KBM-7 (cell line): Measurements from ENCODE around the gene PHYH.
"Not testable (repeated sequence)": the region's sequence is repeated elsewhere in the genome, so short reads cannot be mapped to it uniquely, and the experiment has no call there.

Experiments used
- DNase-seq: peaks from one replicate; pipeline ENCODE4 v3.0.0-alpha.2; 2015
- in situ Hi-C: fragments of 300-500 bp; cut with MboI; formaldehyde crosslinking; loops from 2 replicates; pipeline ENCODE4 v1.14.3; 2020; ENCODE audit warnings: low sequenced_read_pairs, low pct_unique_long_range_greater_than_20kb, mixed read lengths

The PHYH gene

GRCh38 chr10:13299437-13300287 lies at the start of gene PHYH:
Gene PHYH, minus strand, starts transcription at chr10:13300064. Its CDS starts 22 bp downstream, at chr10:13300042.
- DNase-seq = peak; percentile 80
- in situ Hi-C loops = no loop called here

- DNase-seq = peak; percentile 75
- in situ Hi-C loops = no loop called here
These were observed 48.6 kb upstream of the PHYH start, which contains the start of gene SEPHS1 for GRCh38 chr10:13348216-13349017. Gene SEPHS1, minus strand, starts transcription at chr10:13348293. Its CDS starts 3,343 bp downstream, at chr10:13344950.

GRCh38 chr10:13347500-13348156 lies 47.8 kb upstream of the PHYH start:
- DNase-seq = peak; percentile 67
- in situ Hi-C loops = no loop called here

- DNase-seq = no peak
- in situ Hi-C loops = no loop called here
These were observed 47.2 kb upstream of the PHYH start for GRCh38 chr10:13347043-13347499.

- peak; percentile 33 for DNase-seq
- in situ Hi-C loops = no loop called here
These were observed 46.6 kb upstream of the PHYH start for GRCh38 chr10:13346283-13347042.

- in situ Hi-C loops = no loop called here
These were observed 40.9 kb upstream of the PHYH start for GRCh38 chr10:13340626-13341376.

GRCh38 chr10:13340068-13340467 lies 40.2 kb upstream of the PHYH start:
- in situ Hi-C loops = no loop called here
- DNase-seq = peak; percentile 19

More at GRCh38 chr10:13340626-13341376, 40.9 kb upstream of the PHYH start:
- DNase-seq = no peak

GRCh38 chr10:13338390-13339110 lies 38.7 kb upstream of the PHYH start:
- no peak for DNase-seq
- in situ Hi-C loops = no loop called here

- in situ Hi-C loops = no loop called here
- DNase-seq = no peak
These were observed 37.9 kb upstream of the PHYH start for GRCh38 chr10:13337827-13338196.

GRCh38 chr10:13337128-13337826 lies 37.4 kb upstream of the PHYH start:
- no peak for DNase-seq
- in situ Hi-C loops = no loop called here

GRCh38 chr10:13335881-13336280 lies 36.0 kb upstream of the PHYH start:
- peak; percentile 32 for DNase-seq
- in situ Hi-C loops = no loop called here

- in situ Hi-C loops = no loop called here
- DNase-seq = no peak
These were observed 34.7 kb upstream of the PHYH start for GRCh38 chr10:13334556-13334955.

GRCh38 chr10:13331646-13332045 lies 31.8 kb upstream of the PHYH start:
- DNase-seq = no peak

GRCh38 chr10:13330980-13331379 lies 31.1 kb upstream of the PHYH start:
- DNase-seq, in situ Hi-C loops: not testable (repeated sequence)

More at GRCh38 chr10:13331646-13332045, 31.8 kb upstream of the PHYH start:
- in situ Hi-C loops = no loop called here

GRCh38 chr10:13329565-13329964 lies 29.7 kb upstream of the PHYH start:
- in situ Hi-C loops = no loop called here
- no peak for DNase-seq

- no peak for DNase-seq
- in situ Hi-C loops = no loop called here
These were observed 28.7 kb upstream of the PHYH start for GRCh38 chr10:13328613-13329012.

GRCh38 chr10:13328126-13328525 lies 28.3 kb upstream of the PHYH start:
- in situ Hi-C loops = no loop called here
- no peak for DNase-seq
